Esophagus squamous epithelium (tissue), 5 donors: ENCODE data around the gene SOX12. TPM values are rescaled to one million over a fixed set of nuclear protein-coding genes. Genes with fewer than 3 reads are reported as not detected.

Experiments
- DNase-seq: peaks from one replicate; lab custom pipeline; 2025; lab: John Stamatoyannopoulos, UW
- H3K27ac ChIP-seq, 4 donors: fragments of 200-600 bp; sonication (generic); one replicate each; pipeline ENCODE4 v1.5.1; 2016 to 2019; ENCODE audit warnings: mild to moderate bottlenecking in 1 of 4
- H3K27me3 ChIP-seq, 4 donors: fragments of 200-600 bp; sonication (generic); 1 replicate in 3 of 4; 2 replicates in 1 of 4; pipeline versions ENCODE4 v1.5.1 to v1.6.0; 2017 to 2021; ENCODE audit warnings: antibody characterized with exemption in 1 of 4
- H3K36me3 ChIP-seq, 3 donors: fragments of 200-600 bp; sonication (generic); one replicate each; pipeline ENCODE4 v1.5.1; 2016 to 2019
- H3K4me1 ChIP-seq, 3 donors: fragments of 200-600 bp; sonication (generic); one replicate each; pipeline ENCODE4 v1.5.1; 2017 to 2019
- H3K4me3 ChIP-seq, 4 donors: fragments of 200-600 bp; sonication (generic); 1 replicate in 3 of 4; 2 replicates in 1 of 4; pipeline ENCODE4 v1.5.1; 2016 to 2019; ENCODE audit warnings: mild to moderate bottlenecking in 2 of 4, moderate library complexity in 1 of 4
- H3K9me3 ChIP-seq, 3 donors: fragments of 200-600 bp; sonication (generic); one replicate each; pipeline ENCODE4 v1.5.1; 2016 to 2019
- POLR2A ChIP-seq, 4 donors: fragments of 450-650 bp; IDR thresholded peaks; one replicate each; pipeline ENCODE4 v1.6.1; 2017; ENCODE audit warnings: antibody characterized with exemption in 4 of 4, mild to moderate bottlenecking in 4 of 4, moderate library complexity in 3 of 4
- WGBS, 2 donors: methylation state at CpG; one replicate each; pipeline ENCODE4 v1.1.5; 2018; 5-methylcytosine and 5-hydroxymethylcytosine counted together
- intact Hi-C: fragments of 100-400 bp; cut with DNase I; formaldehyde crosslinking; loops from one replicate; pipeline ENCODE4 v1.15.0; 2022
- total RNA-seq, 4 donors: library from RNA; depleted of rRNA; stranded (reverse); fragments of >200 nt; gene quantifications; one replicate each; pipeline ENCODE4 v1.1.0, GENCODE V29; 2016
- TF ChIP-seq, protein P1 (sequence below), 6 experiments: fragments of 450-650 bp in 4 of 6; fragments of 200-600 bp in 2 of 6; sonication (generic) in 2 of 6; IDR thresholded peaks; one replicate each; pipeline ENCODE4 v1.5.1; 2016 to 2019; ENCODE audit warnings: antibody characterized with exemption in 6 of 6, mild to moderate bottlenecking in 4 of 6, moderate library complexity in 4 of 6
- donor health status: DM: yes; HTN: yes; CAD: no.

SOX12 gene
- total RNA-seq, 4 donors from 2014 or later = 2.1 to 3.8 (median 3.3) TPM

DNA sequence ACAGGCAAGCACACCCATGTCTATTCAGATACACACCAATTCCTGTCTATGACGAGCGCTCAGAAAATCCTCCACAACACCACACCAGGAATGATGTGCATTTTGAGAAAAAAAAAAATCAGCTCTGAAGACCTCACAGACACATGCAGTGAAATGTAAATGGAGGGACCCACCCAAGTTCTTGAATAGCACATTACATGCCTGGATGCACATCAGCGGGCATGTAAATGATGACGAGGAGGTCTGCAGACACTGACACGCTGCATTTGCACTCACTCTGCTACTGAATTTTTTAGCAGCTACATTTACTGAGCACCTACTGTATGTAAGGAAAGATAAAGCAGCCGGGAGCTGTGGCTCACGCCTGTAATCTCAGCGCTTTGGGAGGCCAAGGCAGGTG lies 36.2 kb downstream of the SOX12 start:
- Histone ChIP-seq H3K27me3 (no peaks in the 10 kb centered on the region), H3K36me3 (no peaks in the 10 kb centered on the region), H3K27ac (no peak overlapping the region), H3K4me1 (peaks cover 0 to 66% (median 17%) of the 10 kb centered on the region in 3 donors), H3K4me3 (no peak overlapping the region), H3K9me3 (no peaks in the 10 kb centered on the region)
- TF ChIP-seq, protein P1, sequence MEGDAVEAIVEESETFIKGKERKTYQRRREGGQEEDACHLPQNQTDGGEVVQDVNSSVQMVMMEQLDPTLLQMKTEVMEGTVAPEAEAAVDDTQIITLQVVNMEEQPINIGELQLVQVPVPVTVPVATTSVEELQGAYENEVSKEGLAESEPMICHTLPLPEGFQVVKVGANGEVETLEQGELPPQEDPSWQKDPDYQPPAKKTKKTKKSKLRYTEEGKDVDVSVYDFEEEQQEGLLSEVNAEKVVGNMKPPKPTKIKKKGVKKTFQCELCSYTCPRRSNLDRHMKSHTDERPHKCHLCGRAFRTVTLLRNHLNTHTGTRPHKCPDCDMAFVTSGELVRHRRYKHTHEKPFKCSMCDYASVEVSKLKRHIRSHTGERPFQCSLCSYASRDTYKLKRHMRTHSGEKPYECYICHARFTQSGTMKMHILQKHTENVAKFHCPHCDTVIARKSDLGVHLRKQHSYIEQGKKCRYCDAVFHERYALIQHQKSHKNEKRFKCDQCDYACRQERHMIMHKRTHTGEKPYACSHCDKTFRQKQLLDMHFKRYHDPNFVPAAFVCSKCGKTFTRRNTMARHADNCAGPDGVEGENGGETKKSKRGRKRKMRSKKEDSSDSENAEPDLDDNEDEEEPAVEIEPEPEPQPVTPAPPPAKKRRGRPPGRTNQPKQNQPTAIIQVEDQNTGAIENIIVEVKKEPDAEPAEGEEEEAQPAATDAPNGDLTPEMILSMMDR (IDR thresholded peaks at IDR 0.05) = no peak
- TF ChIP-seq POLR2A (IDR thresholded peaks at IDR 0.05) = no peak
- DNase-seq = no peak
- intact Hi-C loops = no loop called here
- WGBS, 2 donors = 29 to 60% methylated on average over 8 of the region's 8 CpGs

DNA sequence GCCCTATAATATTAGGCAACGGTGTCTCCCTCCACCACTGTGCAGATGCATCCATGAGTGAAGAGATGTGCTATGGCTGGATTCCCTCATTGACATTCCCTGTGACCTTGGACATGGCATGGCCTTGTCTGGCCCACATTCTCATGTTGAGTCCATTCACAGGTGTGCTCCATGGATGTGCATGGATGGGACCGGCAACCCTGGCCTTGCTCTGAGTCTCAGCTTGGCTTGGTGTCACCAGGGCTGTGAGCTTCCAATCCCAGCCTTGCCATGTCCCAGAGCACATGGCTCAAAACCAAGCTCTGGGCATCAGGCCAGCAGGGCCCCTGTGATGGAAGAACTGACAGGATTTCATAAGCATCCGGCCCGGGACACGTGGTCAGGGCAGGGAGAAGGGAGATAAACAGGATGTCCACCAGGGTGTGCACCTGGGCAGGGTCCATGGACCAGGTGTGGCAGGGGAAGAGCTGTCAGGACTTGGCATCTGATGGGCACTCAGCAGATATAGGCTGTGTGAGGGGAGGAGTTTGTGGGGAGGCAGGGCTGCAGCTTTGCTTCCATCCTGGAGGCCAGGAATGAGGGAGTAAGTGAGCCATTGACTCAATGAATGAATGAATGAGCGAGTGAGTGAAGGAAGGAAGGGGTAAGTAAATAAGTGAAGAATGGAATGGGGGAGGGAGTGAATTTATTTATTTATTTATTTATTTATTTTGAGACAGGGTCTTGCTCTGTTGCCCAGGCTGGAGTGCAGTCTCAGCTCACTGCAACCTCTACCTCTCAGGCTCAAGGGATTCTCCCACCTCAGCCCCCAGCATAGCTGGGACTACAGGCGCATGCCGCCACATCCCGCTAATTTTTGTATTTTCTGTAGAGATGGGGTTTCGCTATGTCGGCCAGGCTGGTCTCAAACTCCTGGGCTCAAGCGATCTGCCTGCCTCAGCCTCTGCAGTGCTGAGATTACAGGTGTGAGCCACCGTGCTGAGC lies 37.2 kb downstream of the SOX12 start:
- H3K27ac ChIP-seq = no peak overlapping the region
- H3K9me3 ChIP-seq = no peaks in the 10 kb centered on the region
- H3K4me3 ChIP-seq = no peak overlapping the region
- WGBS, 2 donors = 54 to 60% methylated on average over 10 to 12 of the region's 13 CpGs
- no peaks in the 10 kb centered on the region for H3K36me3 ChIP-seq
- TF ChIP-seq, protein P1 (IDR thresholded peaks at IDR 0.05) = peak in 5 of 6 experiments; percentile 16 to 72 (median 50)
- TF ChIP-seq POLR2A (IDR thresholded peaks at IDR 0.05) = no peak
- no peaks in the 10 kb centered on the region for H3K27me3 ChIP-seq
- intact Hi-C loops = no loop called here
- peak; percentile 16 for DNase-seq
- H3K4me1 ChIP-seq = peaks cover 0 to 76% (median 17%) of the 10 kb centered on the region in 3 donors

DNA sequence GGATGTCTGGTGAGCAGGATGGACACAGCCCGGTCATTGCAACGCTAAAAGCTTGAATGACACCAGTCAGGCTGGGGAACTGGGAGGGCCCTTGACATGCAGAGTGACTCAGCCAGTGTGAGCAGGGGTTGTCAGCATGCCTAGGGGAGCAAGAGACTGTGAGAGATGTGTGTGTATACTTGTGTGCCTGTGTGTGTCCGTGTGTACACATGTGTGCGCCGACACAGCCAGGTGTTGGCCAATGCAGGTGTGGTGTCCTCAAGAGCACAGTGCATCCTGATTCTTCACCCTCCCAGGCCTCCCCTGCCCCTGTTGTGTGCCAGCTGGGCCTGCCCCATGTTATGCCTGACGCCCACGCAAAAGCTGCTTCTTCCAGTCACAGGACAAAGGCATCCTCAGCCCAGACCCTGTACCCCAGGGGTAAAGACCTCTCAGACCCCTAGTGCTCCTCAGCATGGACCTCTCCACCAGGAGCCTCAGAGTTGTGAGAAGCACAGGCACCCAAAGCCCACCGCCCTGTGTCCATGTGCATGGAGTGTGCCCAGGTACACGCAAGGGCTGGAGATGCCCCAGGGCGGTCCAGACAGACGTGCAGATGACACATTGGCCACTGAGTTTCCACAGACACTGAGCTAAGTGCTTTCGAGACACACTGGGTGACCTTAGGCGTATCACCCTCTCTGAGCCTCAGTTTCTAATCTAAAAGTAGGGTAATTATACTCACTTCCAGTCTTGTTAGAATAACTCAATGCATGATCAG lies 38.1 kb downstream of the SOX12 start:
- no peaks in the 10 kb centered on the region for H3K27me3 ChIP-seq
- H3K9me3 ChIP-seq = no peaks in the 10 kb centered on the region
- H3K4me1 ChIP-seq = peaks cover 0 to 76% (median 17%) of the 10 kb centered on the region in 3 donors
- DNase-seq = no peak
- TF ChIP-seq, protein P1 (IDR thresholded peaks at IDR 0.05) = no peak
- no peak for TF ChIP-seq POLR2A (IDR thresholded peaks at IDR 0.05)
- no peaks in the 10 kb centered on the region for H3K36me3 ChIP-seq
- intact Hi-C loops = no loop called here
- 67 to 70% methylated on average over 6 to 7 of the region's 13 CpGs for WGBS, 2 donors
- no peak overlapping the region for H3K27ac ChIP-seq
- H3K4me3 ChIP-seq = no peak overlapping the region

DNA sequence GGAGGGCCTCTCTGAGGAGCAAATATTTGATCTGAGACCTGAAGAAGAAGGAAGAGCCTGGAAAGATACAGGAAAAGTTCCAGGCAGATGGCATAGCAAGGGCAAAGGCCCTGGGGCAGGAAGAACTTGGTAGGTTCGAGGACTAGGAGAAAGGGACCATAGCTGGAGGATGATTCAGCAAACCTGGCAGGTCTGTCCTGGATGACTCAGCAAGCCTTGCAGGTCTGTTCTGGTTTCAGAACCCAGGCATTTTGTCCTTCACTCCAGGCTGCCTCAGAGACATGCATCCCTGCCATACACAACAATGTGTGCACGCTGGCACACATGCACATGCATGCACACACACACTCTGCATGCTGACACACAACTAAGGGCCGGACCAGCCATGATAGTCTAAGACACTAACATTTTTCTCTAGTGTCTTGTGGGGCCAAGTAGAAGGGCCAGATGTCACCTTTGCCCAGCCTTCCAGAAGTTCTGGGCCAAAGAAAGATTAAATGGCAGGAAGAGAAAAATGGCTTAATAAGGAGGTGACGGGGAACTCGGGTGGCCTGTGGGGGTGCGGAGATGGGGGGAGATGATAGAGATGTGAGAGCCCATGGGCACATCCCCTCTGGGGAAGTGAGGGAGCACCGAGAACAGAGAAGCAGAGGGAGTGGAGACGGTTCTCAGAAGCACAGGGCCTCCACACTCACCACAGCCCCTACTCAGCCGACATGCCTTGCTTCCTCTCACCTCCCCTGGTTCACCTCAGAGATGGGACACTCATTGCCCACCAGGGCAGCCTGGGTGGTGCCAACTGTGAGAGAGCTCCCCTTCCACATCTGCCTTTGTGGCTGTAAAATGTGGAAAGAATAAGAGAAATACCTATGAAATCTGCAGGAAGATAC lies 39.8 kb downstream of the SOX12 start:
- DNase-seq = no peak
- peak overlapping the region; percentile 40 to 68 (median 50) for H3K27ac ChIP-seq
- no peak overlapping the region for H3K4me3 ChIP-seq
- TF ChIP-seq, protein P1 (IDR thresholded peaks at IDR 0.05) = no peak
- no peak for TF ChIP-seq POLR2A (IDR thresholded peaks at IDR 0.05)
- H3K9me3 ChIP-seq = no peaks in the 10 kb centered on the region
- H3K36me3 ChIP-seq = no peaks in the 10 kb centered on the region
- intact Hi-C loops = no loop called here
- peaks cover 0 to 74% (median 17%) of the 10 kb centered on the region in 3 donors for H3K4me1 ChIP-seq
- H3K27me3 ChIP-seq = no peaks in the 10 kb centered on the region
- WGBS, 2 donors = 24 to 56% methylated on average over 7 to 9 of the region's 9 CpGs
